Epithelial cell of umbilical artery (primary cell): ENCODE measurements around the gene KCNK4. TPM values are rescaled to one million over a fixed set of nuclear protein-coding genes. Genes with fewer than 3 reads are reported as not detected.

Experiments used
- total RNA-seq: library from RNA; depleted of rRNA; stranded (reverse); fragments of >200 nt; gene quantifications from 2 replicates; pipeline ENCODE4 v1.2.3, GENCODE V29; 2014

Gene KCNK4
- under 0.01 and 0.30 TPM in 2 replicates for total RNA-seq

DNA sequence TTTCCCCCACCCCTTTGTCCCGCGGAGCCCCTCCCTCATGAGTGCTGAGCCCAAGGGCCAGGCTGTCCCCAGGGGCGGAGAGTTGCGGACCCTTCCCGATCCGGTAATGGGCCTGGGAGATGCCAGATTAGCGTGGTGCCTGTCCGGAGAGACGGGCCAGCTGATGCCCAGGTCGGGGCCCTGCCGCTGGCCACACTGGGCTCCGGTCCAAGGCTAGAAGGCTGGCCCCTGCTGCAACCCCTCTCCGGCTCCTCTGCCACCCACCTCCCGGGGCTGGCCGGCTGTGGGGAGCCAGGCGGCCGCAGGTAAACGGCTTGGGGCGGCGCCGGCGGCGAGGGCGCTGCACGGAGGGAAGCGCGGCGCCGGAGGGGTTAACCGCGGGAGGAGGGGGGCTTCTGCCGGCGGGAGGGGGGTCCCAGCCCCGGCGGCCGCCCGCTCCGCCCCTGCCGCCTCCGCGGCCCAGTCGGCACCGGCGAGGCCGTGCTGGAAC is at the start of gene KCNK4:
Gene KCNK4, plus strand, starts transcription at position 41 of the 490 bp plus-strand sequence. CDS start 1,717 bp downstream, outside the sequence.

DNA sequence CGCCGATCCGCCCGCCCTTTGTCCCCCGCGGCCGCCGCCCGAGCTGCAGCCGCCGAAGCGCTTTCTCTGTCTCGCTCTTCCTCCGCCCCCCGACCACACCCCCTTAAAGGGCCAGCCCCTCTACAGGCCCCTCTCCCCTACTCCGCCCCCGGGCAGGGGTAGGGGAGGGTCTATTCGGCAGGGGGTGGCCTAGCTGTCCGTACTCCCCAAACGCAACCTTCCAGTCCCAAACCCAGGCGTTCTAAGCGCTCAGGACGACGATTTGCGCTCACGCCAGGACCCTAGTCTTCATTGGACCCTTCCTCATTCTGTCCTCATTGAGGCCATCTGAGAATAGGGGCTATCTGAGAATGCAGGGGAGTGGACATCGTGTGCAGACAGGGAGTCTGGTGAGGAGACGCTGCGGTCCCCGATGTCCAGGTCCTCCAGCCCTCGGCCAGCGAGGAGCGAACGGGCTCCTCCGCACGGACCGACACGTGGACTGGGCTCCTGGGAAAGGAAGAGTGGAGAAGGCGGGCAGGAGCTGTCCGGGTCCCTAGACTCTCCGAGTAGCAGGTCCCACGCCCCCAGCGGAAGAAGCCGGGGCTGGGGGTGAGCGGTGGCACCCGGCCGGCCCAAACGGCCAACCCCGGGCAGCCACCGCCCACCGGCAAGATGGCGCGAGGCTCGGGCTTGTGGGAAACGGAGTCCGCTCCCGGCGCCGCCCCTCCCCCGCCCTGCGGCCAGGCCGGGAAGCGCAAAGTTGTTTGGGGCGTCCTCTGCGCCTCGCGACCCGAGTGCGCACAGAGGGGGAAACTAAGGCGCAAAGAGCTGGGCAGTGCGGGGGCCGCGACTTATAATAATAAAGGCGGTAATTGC is 44.0 kb upstream of the KCNK4 start, which contains the start of gene PPP1R14B:
Gene PPP1R14B, minus strand, starts transcription at position 73 of the 858 bp plus-strand sequence. CDS start 270 bp downstream, outside the sequence.

DNA sequence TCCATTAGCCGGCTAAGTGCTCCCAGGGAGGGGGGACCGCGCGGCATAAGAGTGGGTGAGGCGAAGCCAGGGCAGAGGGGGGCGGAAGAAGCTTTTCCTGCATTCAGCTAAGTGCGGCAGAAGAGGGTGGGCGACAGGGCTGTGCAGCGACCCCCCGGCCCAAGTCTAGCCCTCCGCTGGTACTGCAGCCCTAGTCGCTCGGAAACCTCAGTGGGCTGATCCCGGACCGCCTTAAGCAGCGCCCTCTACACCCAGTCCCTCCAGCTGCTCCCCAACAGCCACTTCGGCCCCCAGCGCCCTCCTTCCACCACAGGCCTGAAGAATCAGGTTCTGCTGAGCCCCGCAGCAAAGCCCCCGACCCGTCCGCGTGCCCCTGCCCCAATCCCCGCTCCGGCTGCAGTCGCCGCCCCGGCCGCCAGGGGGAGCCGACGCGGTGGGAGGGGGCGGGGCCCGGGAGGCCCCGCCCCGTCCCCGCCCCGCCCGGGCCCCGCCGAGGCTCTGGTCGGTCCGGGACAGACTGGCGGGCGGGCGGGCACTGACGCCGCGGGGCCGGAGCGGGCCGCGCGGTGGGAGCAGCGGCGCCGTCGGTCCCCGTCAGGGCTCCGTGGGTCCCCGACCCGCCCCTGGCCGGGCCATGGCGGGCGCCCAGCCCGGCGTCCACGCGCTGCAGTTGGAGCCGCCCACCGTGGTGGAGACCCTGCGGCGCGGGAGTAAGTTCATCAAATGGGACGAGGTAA is 39.9 kb upstream of the KCNK4 start, which contains the start of gene PLCB3:
Gene PLCB3, plus strand, starts transcription at position 515 of the 737 bp plus-strand sequence. Its CDS starts 120 bp downstream, at position 635.

DNA sequence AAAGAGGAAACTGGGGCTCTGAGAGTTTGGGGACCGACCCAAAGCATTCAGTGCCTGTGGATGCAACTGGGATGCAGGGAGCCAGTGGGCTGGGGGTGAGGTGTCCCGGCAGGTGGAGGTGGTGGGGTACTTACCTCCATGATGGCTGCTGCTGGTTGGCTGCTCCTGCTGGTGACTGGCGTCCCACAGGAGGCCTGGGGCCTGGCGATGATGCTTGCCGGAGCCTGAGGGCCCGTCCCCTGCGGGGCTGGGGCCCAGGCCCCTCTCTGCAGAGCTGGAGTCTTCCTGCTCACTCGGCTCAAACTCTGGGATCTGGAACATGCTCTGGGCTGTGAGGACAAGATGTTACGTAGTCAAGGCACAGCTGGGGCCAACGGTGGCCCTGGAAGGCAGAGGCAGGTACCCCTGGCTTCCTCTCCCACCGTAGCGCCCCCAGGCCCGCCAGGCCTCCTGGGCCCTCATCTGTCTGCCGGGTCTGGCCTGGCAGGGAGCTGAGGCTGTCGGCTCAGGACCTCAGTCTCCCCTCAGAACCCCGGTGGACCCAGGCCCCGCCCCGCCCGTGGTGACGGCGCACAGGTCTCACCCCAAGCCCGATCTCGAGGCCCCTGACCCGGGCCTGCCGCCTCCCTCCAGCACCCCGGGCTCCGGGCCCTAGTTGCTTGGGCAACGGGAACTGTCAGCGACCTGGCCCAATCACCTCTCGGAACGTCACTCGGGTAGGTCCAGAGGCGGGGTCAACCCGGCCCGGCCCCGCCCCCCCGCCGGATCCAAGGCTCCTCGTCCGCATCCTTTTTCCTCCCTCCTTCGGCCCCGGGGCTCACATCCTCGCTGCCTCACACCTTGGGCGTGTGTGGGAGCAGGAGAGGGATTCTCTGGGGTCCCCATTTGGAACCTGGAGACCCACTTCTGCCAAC is 6.8 kb upstream of the KCNK4 start, which contains the start of gene BAD:
Gene BAD, minus strand, starts transcription at position 618 of the 914 bp plus-strand sequence. Its CDS starts 297 bp downstream, at position 321.

DNA sequence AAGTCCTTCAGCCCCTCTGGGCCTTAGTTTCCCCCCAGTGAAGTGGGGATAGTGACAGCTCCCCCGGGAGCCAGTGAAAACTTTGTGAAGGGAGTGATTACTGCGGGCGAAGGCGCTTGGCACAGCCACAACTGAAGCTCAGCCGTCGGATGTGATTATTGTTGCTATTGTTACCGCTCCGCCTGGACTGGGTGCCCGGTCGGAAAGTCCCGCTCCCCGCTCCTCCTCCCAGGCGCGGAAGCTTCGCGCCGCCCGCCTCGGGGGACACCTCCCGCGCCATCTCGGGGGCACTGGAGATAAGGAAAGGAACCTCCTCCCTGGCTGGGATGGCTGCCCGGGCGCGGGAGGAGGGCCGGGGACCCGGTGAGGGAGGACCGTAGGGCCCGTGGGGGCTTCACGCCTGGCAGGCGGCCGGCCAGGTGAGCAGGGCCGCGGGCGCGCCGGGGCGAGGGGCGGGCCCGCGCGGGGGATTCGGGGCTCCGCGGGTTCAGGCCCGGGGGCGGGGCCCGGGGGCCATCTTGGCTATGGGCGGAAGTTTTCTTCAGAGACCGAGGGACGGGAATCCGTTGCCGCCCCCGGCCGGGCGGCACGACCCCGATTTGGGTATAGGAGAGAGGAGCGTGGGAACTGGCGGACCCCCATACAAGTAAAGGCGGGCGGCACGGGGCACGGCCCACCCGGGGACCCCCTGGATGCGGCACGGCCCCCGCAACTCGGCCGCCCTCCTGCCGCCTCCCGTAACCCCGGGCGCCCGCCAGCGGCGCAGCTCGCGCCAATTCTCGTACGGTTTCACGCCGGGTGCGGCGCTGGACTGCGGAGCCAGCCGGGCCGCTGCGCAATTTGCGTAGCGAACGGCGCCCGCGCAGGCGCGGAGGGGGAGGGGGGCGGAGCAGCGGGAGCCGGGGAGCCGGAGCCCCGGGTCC is 5.9 kb upstream of the KCNK4 start, which contains the start of gene GPR137:
Gene GPR137, plus strand, starts transcription at position 887 of the 923 bp plus-strand sequence. CDS start 677 bp downstream, outside the sequence.

DNA sequence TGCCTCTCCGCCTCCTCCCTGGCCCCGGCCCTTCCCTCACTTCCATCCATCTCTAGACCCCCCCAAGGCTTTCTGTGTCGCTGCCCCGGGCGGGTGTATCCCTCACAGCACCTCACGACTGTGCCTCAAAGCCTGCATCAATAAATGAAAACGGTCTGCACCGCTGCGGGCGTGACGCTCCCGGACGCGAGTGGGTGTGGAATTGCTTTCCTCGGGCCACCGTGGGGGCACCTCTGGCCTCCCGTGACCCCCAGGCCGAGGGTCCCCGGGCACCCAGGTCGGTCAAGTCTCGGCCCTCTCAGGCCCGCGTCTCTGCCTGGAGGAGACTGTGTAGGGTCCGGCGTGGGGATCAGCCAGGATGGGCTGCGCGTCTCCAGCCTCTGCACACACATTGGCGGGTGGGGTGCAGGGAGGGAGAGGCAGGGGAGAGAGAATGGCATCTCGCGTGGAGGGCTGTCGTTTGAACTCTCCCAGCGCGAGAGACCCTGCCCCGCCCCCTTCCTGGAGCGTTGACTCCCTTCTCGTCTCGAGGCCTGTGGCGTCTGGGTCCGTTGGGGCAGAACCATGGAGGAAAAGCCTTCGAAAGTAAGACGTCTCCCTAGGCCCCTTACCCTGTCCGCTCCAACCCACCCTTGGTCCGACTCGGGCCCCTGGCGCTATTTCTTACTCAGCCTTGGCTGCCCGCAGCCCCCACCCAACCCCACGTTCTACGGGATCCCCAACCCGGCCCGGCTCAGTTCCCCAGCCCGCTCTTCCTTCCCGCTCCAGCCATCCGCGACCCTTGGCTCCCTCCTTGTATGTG is 8.9 kb downstream of the KCNK4 start, which contains the start of gene CATSPERZ:
Gene CATSPERZ, plus strand, starts transcription at position 512 of the 802 bp plus-strand sequence. Its CDS starts 53 bp downstream, at position 565.

DNA sequence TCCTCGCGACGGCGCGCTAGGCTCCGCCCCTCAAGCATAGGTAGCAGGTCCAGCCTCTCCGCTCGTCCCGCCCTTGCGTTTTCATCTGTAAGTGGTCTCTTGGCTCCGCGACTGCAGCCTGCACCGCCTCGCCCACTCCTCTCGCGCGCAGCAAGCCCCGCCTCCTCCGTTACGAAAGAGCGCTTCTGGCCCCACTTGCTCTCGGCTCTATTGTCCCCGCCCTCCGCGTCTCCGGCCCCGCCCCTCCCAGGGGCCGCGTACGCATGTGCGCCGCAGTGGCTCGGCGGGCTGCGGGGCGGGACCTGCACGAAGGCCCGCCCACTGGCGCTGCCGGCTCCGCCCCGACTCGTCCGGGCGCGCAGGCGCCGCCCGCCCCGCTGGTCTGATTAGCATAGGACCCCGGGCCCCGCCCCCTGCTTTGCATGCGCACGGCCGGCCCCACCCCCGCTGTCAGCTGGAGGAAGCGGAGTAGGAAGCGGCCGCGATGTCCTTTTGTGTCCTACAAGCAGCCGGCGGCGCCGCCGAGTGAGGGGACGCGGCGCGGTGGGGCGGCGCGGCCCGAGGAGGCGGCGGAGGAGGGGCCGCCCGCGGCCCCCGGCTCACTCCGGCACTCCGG is 14.1 kb downstream of the KCNK4 start, which contains the start of gene ESRRA:
Gene ESRRA, plus strand, starts transcription at position 450 of the 616 bp plus-strand sequence. CDS start 1,656 bp downstream, outside the sequence.

DNA sequence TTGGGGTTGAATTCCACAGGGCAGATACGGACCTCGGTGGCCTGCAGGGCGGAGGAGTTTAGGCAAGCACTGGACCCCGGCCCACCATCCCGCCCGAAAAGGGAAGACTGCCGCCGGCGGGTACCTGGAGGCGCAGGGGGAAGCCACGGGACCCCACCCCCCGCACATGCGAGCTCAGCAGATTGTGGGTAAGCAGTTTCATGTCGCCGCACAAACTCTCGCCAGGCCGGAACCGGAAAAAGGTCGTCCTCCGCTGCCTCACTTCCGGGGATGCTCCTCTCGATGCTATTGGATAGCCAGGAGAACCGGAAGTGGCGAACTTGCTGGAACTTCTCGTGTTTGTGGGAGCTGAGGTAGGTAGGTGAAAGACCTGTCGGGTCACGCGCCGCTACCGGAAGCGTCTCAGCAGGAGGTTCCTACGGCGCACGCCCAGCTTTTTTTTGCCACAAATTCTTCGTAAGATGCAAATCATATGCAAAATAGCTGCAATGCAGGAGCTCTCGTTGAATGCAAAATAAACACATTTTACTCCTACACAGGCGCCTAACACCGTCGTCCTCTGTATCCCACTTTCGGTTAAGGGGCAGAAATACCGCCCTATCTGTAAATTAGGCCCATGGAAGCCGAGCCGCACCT is 26.3 kb downstream of the KCNK4 start, which contains the start of gene TRMT112:
Gene TRMT112, minus strand, starts transcription at position 235 of the 636 bp plus-strand sequence. Its CDS starts 33 bp downstream, at position 202.

DNA sequence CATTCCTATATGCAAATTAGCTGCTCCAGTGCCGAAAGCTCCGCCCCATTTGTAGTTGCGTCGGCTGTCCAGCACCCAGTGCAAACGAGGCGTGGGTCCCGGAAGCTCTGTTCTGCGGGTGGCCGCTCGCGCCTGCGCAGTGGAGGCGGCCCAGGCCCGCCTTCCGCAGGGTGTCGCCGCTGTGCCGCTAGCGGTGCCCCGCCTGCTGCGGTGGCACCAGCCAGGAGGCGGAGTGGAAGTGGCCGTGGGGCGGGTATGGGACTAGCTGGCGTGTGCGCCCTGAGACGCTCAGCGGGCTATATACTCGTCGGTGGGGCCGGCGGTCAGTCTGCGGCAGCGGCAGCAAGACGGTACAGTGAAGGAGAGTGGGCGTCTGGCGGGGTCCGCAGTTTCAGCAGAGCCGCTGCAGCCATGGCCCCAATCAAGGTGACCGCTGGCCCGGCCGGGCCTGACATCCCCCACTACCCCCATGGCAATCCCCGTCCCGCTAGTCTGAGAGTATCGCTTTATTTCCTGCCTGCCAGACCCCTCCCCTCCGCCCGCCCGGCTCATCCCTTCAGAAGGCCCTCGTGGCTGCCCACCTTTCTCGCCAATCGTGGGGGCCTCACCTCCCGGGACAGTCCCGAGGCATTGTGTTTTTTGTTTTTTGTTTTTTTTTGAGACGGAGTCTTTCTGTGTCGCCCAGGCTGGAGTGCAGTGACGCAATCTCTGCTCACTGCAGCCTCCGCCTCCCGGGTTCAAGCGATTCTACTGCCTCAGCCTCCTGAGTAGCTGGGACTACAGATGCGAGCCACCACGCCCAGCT is 27.1 kb downstream of the KCNK4 start, which contains the start of gene PRDX5:
Gene PRDX5, plus strand, starts transcription at position 161 of the 805 bp plus-strand sequence. Its CDS starts 95 bp downstream, at position 256.

DNA sequence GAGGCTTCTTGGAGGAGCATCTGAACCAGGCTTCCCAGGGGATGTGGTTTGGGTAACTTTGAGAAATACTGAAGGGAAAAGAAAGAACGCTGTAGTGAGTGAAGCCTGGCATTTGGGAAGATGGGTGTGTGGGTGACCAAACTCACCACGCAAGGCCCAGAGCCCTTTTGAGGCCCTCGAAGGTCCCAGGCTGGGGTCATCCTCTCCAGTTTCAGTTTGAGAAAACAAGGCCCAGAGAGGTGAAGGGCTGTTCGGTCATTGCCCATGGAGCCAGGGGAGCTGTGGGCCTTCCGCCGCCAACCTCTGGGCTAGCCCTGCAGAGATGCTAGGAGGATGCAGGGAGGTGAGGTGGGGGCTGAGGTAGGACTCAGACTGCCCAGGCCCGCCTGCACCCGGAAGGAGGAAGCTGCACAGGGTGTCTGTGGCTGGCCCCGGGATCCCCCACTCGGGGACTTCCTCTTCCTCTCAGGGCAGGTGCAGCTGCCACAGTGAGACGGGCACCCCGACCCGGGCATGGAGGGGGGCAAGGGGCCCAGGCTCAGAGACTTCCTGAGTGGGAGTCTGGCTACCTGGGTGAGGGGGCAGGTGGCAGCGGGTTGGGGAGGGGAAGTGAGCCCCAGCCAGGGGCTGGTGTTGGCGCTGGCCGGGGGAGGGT is 48.8 kb downstream of the KCNK4 start, which contains the start of gene CCDC88B:
Gene CCDC88B, plus strand, starts transcription at position 451 of the 655 bp plus-strand sequence. Its CDS starts 63 bp downstream, at position 514.

Other genes starting within 250 kb of the KCNK4 start
- gene MACROD1, start 125.2 kb upstream of the KCNK4 start, total RNA-seq, result 17.5 and 32.5 TPM in 2 replicates
- gene STIP1, start 105.1 kb upstream of the KCNK4 start, total RNA-seq, result 212 and 226 TPM in 2 replicates
- 8.1 and 22.2 TPM in 2 replicates for gene FERMT3, start 84.6 kb upstream of the KCNK4 start, total RNA-seq
- 22.6 and 63.7 TPM in 2 replicates for gene TRPT1, start 65.1 kb upstream of the KCNK4 start, total RNA-seq
- 53.3 and 61.4 TPM in 2 replicates for gene NUDT22, start 65.0 kb upstream of the KCNK4 start, total RNA-seq
- gene DNAJC4, start 60.8 kb upstream of the KCNK4 start, total RNA-seq, result 4.3 and 7.8 TPM in 2 replicates
- gene VEGFB, start 56.7 kb upstream of the KCNK4 start, total RNA-seq, result 7.6 and 10.7 TPM in 2 replicates
- gene FKBP2, start 50.2 kb upstream of the KCNK4 start, total RNA-seq, result 41.0 and 56.8 TPM in 2 replicates
- gene PPP1R14B, start 44.4 kb upstream of the KCNK4 start, total RNA-seq, result 264 and 362 TPM in 2 replicates
- 51.3 and 68.1 TPM in 2 replicates for gene PLCB3, start 39.8 kb upstream of the KCNK4 start, total RNA-seq
- gene BAD, start 6.6 kb upstream of the KCNK4 start, total RNA-seq, result 63.1 and 68.2 TPM in 2 replicates
- 6.4 and 7.1 TPM in 2 replicates for gene GPR137, start 5.5 kb upstream of the KCNK4 start, total RNA-seq
- gene CATSPERZ, start 9.1 kb downstream of the KCNK4 start, total RNA-seq, result 0.61 TPM in 1 of 2 replicates, not detected in the other
- gene ESRRA, start 14.2 kb downstream of the KCNK4 start, total RNA-seq, result 43.6 and 52.3 TPM in 2 replicates
- gene TRMT112, start 26.3 kb downstream of the KCNK4 start, total RNA-seq, result 294 and 605 TPM in 2 replicates
- gene PRDX5, start 26.8 kb downstream of the KCNK4 start, total RNA-seq, result 287 and 290 TPM in 2 replicates
- 1.3 and 1.7 TPM in 2 replicates for gene CCDC88B, start 48.9 kb downstream of the KCNK4 start, total RNA-seq
- gene RPS6KA4, start 67.9 kb downstream of the KCNK4 start, total RNA-seq, result 35.3 and 35.7 TPM in 2 replicates